Uterus (tissue), 4 donors: ENCODE data around the gene CHCHD5. TPM values are rescaled to one million over a fixed set of nuclear protein-coding genes. Genes with fewer than 3 reads are reported as not detected.
"Not testable (repeated sequence)": the region's sequence is repeated elsewhere in the genome, so short reads cannot be mapped to it uniquely, and the experiment has no call there.

ENCODE experiments used
- DNase-seq, 2 donors: peaks; one replicate each; pipeline ENCODE4 v3.0.0-alpha.2; 2019 to 2020
- H3K27ac ChIP-seq, 2 donors: fragments of 200-600 bp; sonication (generic); 1 replicate in 1 of 2; 2 replicates in 1 of 2; pipeline ENCODE4 v1.5.1; 2016 to 2018
- H3K27me3 ChIP-seq, 2 donors: fragments of 200-600 bp; sonication (generic); one replicate each; pipeline ENCODE4 v1.5.1; 2018 to 2019; ENCODE audit warnings: control low read depth in 1 of 2
- H3K36me3 ChIP-seq, 2 donors: fragments of 200-600 bp; sonication (generic); one replicate each; pipeline ENCODE4 v1.5.1; 2019; ENCODE audit warnings: control low read depth in 1 of 2
- H3K4me1 ChIP-seq, 2 donors: fragments of 200-600 bp; sonication (generic); one replicate each; pipeline ENCODE4 v1.5.1; 2018 to 2019; ENCODE audit warnings: control low read depth in 1 of 2
- H3K4me3 ChIP-seq, 2 donors: fragments of 200-600 bp; sonication (generic); 1 replicate in 1 of 2; 2 replicates in 1 of 2; pipeline ENCODE4 v1.5.1; 2018 to 2019; ENCODE audit warnings: mild to moderate bottlenecking in 1 of 2
- H3K9me3 ChIP-seq, 2 donors: fragments of 200-600 bp; sonication (generic); one replicate each; pipeline ENCODE4 v1.5.1; 2019; ENCODE audit warnings: control low read depth in 1 of 2
- POLR2A ChIP-seq, 2 donors: fragments of 450-650 bp; IDR thresholded peaks; one replicate each; pipeline ENCODE4 v1.6.1; 2016; ENCODE audit warnings: antibody characterized with exemption in 2 of 2, mild to moderate bottlenecking in 1 of 2, moderate library complexity in 1 of 2
- intact Hi-C: fragments of 100-400 bp; cut with DNase I; formaldehyde crosslinking; loops from one replicate; pipeline ENCODE4 v1.15.1; 2023; ENCODE audit warnings: low total_unique reads
- total RNA-seq, 4 donors: library from RNA; depleted of rRNA in 3 of 4; stranded (reverse); fragments of >200 nt in 3 of 4; gene quantifications; one replicate each; pipeline versions ENCODE4 v1.1.0 to v1.2.4, GENCODE V29; 2014 to 2023
- TF ChIP-seq, protein P1 (sequence below), 4 experiments: fragments of 200-600 bp in 2 of 4; fragments of 450-650 bp in 2 of 4; sonication (generic) in 2 of 4; IDR thresholded peaks; one replicate each; pipeline ENCODE4 v1.5.1; 2016 to 2019; ENCODE audit warnings: antibody characterized with exemption in 4 of 4, mild to moderate bottlenecking in 2 of 4, moderate library complexity in 1 of 4
- donor health status: DM: yes; HTN: yes; CAD: no.

CHCHD5 gene
- total RNA-seq, 4 donors from 2014 or later: 6.5 to 22.6 (median 8.4) TPM; not detected in 1

DNA sequence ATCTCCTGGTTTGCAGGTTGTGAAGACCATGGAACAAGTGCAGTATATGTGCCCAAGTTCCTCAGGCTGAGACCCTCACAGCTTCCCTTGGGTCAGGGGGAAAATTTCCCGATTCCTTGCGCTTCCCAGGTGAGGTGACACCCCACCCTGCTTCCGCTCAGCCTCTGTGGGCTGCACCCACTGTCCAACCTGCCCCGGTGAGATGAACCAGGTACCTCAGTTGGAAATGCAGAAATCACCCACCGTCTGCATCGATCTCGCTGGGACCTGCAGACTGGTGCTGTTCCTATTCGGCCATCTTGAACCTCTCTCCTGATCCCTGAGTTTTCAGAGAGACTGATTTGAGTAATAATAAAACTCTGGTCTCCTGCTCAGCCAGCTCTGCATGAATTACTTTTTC lies 30.6 kb downstream of the CHCHD5 start:
- no peaks in the 10 kb centered on the region for H3K4me1 ChIP-seq
- no peak for TF ChIP-seq POLR2A (IDR thresholded peaks at IDR 0.05)
- TF ChIP-seq, protein P1, sequence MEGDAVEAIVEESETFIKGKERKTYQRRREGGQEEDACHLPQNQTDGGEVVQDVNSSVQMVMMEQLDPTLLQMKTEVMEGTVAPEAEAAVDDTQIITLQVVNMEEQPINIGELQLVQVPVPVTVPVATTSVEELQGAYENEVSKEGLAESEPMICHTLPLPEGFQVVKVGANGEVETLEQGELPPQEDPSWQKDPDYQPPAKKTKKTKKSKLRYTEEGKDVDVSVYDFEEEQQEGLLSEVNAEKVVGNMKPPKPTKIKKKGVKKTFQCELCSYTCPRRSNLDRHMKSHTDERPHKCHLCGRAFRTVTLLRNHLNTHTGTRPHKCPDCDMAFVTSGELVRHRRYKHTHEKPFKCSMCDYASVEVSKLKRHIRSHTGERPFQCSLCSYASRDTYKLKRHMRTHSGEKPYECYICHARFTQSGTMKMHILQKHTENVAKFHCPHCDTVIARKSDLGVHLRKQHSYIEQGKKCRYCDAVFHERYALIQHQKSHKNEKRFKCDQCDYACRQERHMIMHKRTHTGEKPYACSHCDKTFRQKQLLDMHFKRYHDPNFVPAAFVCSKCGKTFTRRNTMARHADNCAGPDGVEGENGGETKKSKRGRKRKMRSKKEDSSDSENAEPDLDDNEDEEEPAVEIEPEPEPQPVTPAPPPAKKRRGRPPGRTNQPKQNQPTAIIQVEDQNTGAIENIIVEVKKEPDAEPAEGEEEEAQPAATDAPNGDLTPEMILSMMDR (IDR thresholded peaks at IDR 0.05): no peak
- H3K4me3 ChIP-seq: no peak overlapping the region
- H3K9me3 ChIP-seq: no peaks in the 10 kb centered on the region
- no peaks in the 10 kb centered on the region for H3K27me3 ChIP-seq
- no peak overlapping the region for H3K27ac ChIP-seq
- intact Hi-C loops: no loop called here
- DNase-seq: no peak
- no peaks in the 10 kb centered on the region for H3K36me3 ChIP-seq

DNA sequence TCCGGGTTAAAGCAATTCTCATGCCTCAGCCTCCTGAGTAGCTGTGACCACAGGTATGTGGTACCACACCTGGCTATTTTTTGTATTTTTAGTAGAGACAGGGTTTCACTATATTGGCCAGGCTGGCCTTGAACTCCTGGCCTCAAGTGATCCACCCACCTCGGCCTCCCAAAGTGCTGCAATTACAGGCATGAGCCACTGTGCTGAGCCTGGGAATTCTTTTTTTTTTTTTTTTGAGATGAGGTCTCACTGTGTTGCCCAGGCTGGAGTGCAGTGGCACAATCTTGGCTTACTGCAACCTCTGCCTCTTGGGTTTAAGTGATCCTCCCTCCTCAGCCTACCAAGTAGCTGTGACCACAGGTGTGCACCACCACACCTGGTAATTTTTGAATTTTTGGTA lies 31.4 kb downstream of the CHCHD5 start:
- H3K27ac ChIP-seq, H3K4me3 ChIP-seq, H3K36me3 ChIP-seq, DNase-seq, H3K9me3 ChIP-seq, H3K4me1 ChIP-seq, intact Hi-C loops, H3K27me3 ChIP-seq: not testable (repeated sequence)

DNA sequence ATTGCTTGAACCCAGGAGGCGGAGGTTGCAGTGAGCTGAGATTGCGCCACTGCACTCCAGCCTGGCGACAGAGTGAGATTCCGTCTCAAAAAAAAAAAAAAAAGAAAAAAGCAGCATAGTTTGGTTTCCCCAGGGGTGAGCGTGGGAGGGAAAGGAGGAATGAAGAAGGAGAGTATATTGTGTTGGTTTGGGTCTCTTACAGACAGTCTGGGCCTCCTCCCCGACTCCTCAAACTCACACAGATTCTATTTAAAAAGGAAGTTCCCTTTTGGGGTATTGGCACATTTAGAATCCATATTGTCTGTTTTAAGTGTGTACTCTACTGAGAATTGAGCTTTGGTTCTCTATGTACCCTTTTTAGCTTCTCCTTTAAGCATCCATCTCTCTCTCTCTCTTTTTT lies 34.0 kb downstream of the CHCHD5 start:
- H3K36me3 ChIP-seq: no peaks in the 10 kb centered on the region
- H3K4me3 ChIP-seq: no peak overlapping the region
- intact Hi-C loops: no loop called here
- TF ChIP-seq, protein P1 (IDR thresholded peaks at IDR 0.05): no peak
- no peak for TF ChIP-seq POLR2A (IDR thresholded peaks at IDR 0.05)
- H3K27ac ChIP-seq: no peak overlapping the region
- no peaks in the 10 kb centered on the region for H3K27me3 ChIP-seq
- no peak for DNase-seq
- no peaks in the 10 kb centered on the region for H3K9me3 ChIP-seq
- no peaks in the 10 kb centered on the region for H3K4me1 ChIP-seq

DNA sequence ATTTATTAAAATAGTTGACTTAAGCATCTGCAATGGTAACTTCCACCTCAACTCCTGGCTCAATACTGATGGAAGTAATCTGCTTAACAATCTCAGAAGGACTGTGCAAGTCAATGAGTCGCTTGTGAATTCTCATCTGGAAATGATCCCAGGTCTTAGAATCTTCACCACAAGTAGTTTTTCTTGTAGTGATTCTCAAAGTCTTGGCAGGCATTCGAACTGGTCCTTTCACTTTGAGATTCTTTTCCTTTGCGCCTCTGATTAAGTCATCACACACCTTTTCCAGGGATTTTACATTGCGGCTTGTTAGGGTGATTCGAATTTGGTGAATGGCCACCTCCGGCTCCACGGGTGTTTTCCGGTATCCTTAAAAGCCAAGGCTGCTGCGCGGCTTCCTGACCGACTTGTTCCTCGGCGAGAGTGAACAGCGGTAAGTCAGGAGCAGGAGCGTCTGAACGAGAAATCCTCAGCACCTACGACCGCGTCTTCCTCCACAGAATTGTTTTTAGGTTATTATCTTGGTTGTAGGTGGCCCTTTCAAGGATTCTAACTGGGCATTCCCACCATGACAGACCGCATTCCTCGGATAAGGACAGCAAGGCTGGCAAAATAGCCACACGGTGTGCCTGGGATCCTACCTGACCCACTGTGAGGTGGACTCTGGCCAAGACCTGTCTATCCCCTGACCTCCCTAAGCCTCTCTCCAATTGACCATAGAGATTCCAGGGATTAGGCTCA lies 37.5 kb downstream of the CHCHD5 start:
- Histone ChIP-seq H3K27me3 (no peaks in the 10 kb centered on the region), H3K9me3 (no peaks in the 10 kb centered on the region), H3K4me3 (no peak overlapping the region), H3K36me3 (no peaks in the 10 kb centered on the region), H3K4me1 (peaks cover 0 to 4% of the 10 kb centered on the region in 2 donors), H3K27ac (no peak overlapping the region)
- DNase-seq: no peak
- intact Hi-C loops: no loop called here
- TF ChIP-seq, protein P1 (IDR thresholded peaks at IDR 0.05): no peak
- TF ChIP-seq POLR2A (IDR thresholded peaks at IDR 0.05): no peak

DNA sequence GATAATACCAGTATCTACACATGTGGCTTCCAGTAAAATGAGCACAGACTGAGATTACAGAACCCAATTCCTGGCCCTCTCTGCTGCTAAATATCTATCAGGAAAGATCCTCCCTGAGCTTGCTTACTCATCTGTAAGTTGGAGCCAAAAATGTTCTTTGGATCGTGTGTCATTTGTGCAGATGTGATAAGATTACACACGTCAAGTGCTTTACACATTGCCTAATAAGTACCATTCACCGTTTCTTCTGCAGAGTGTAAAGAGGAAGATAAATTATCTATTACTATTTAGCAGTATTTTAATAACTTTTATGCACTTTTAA lies 38.1 kb downstream of the CHCHD5 start:
- TF ChIP-seq, protein P1 (IDR thresholded peaks at IDR 0.05): no peak
- TF ChIP-seq POLR2A (IDR thresholded peaks at IDR 0.05): no peak
- no peak overlapping the region for H3K27ac ChIP-seq
- no peak for DNase-seq
- intact Hi-C loops: no loop called here
- peaks cover 0 to 4% of the 10 kb centered on the region in 2 donors for H3K4me1 ChIP-seq
- H3K4me3 ChIP-seq: no peak overlapping the region
- no peaks in the 10 kb centered on the region for H3K27me3 ChIP-seq
- no peaks in the 10 kb centered on the region for H3K36me3 ChIP-seq
- H3K9me3 ChIP-seq: no peaks in the 10 kb centered on the region
